ENCODE results near the gene CRLF1.

CRLF1 gene

GRCh38 chr19:18591735-18592385 lies 14.7 kb downstream of the CRLF1 start:
- Histone ChIP-seq H3K4me3 (peak overlapping the region; percentile 15; the same call in 1 of the 2 replicates), H3K9me3 (ENCODE audit: low read depth, low read length) (no peaks in the 10 kb centered on the region), H3K27ac (peak overlapping the region; percentile 69; the same call in 1 of the 2 replicates), H3K9ac (ENCODE audit: insufficient read length) (no peak overlapping the region), H3K36me3 (ENCODE audit: insufficient read depth, low read length) (peaks cover 5% of the 10 kb centered on the region; the same call in 1 of the 2 replicates)
- no peak for TF ChIP-seq EZH2 (IDR thresholded peaks at IDR 0.05)
- TF ChIP-seq POLR2AphosphoS5 (IDR thresholded peaks at IDR 0.05; ENCODE audit: borderline replicate concordance, low read depth, low read length): peak; percentile 9; the same call in 1 of the 2 replicates
- peak; percentile 42 for DNase-seq (ENCODE audit: low read depth, low spot score)

GRCh38 chr19:18590273-18591272 lies 16.0 kb downstream of the CRLF1 start:
- no peak overlapping the region for H3K9ac ChIP-seq (ENCODE audit: insufficient read length)
- H3K9me3 ChIP-seq (ENCODE audit: low read depth, low read length): no peaks in the 10 kb centered on the region
- TF ChIP-seq FOXP2 (optimal IDR thresholded peaks at IDR 0.05; ENCODE audit: control extremely low read depth, extremely low read length, insufficient read depth) (no peak), EZH2 (IDR thresholded peaks at IDR 0.05) (no peak), POLR2AphosphoS5 (IDR thresholded peaks at IDR 0.05; ENCODE audit: borderline replicate concordance, low read depth, low read length) (peak; percentile 5; the same call in 1 of the 2 replicates)
- peak overlapping the region; percentile 71; the same call in 1 of the 2 replicates for H3K27ac ChIP-seq
- peak overlapping the region; percentile 94 for H3K4me3 ChIP-seq
- no peak for DNase-seq (ENCODE audit: low read depth, low spot score)
- H3K36me3 ChIP-seq (ENCODE audit: insufficient read depth, low read length): peaks cover 5% of the 10 kb centered on the region; the same call in 1 of the 2 replicates

- Histone ChIP-seq H3K36me3 (ENCODE audit: insufficient read depth, low read length) (peaks cover 5% of the 10 kb centered on the region; the same call in 1 of the 2 replicates), H3K4me3 (peak overlapping the region; percentile 94), H3K9me3 (ENCODE audit: low read depth, low read length) (no peaks in the 10 kb centered on the region), H3K9ac (ENCODE audit: insufficient read length) (peak overlapping the region; percentile 85), H3K27ac (peak overlapping the region; percentile 90)
- no peak for TF ChIP-seq FOXP2 (optimal IDR thresholded peaks at IDR 0.05; ENCODE audit: control extremely low read depth, extremely low read length, insufficient read depth)
- no peak for TF ChIP-seq POLR2AphosphoS5 (IDR thresholded peaks at IDR 0.05; ENCODE audit: borderline replicate concordance, low read depth, low read length)
- no peak for TF ChIP-seq EZH2 (IDR thresholded peaks at IDR 0.05)
- DNase-seq (ENCODE audit: low read depth, low spot score): peak; percentile 48
Observed at GRCh38 chr19:18589380-18590272, 17.0 kb downstream of the CRLF1 start.

GRCh38 chr19:18588611-18589379 lies 17.8 kb downstream of the CRLF1 start, which contains the start of gene REX1BD:
Gene REX1BD (plus strand): TSS chr19:18588798. CDS start chr19:18588802, 4 bp downstream.
- peak within 1 kb of the TSS; percentile 90 for H3K27ac ChIP-seq
- peaks cover 5% of the 10 kb centered on the region; the same call in 1 of the 2 replicates for H3K36me3 ChIP-seq (ENCODE audit: insufficient read depth, low read length)
- TF ChIP-seq EZH2 (IDR thresholded peaks at IDR 0.05) (no peak), POLR2AphosphoS5 (IDR thresholded peaks at IDR 0.05; ENCODE audit: borderline replicate concordance, low read depth, low read length) (peak; percentile 97), FOXP2 (optimal IDR thresholded peaks at IDR 0.05; ENCODE audit: control extremely low read depth, extremely low read length, insufficient read depth) (no peak)
- DNase-seq (ENCODE audit: low read depth, low spot score): no peak
- H3K4me3 ChIP-seq: peak within 1 kb of the TSS; percentile 94
- no peaks in the 10 kb centered on the region for H3K9me3 ChIP-seq (ENCODE audit: low read depth, low read length)
- H3K9ac ChIP-seq (ENCODE audit: insufficient read length): peak within 1 kb of the TSS; percentile 85

GRCh38 chr19:18587962-18588610 lies 18.5 kb downstream of the CRLF1 start:
- TF ChIP-seq POLR2AphosphoS5 (IDR thresholded peaks at IDR 0.05; ENCODE audit: borderline replicate concordance, low read depth, low read length) (no peak), EZH2 (IDR thresholded peaks at IDR 0.05) (no peak), FOXP2 (optimal IDR thresholded peaks at IDR 0.05; ENCODE audit: control extremely low read depth, extremely low read length, insufficient read depth) (no peak)
- H3K4me3 ChIP-seq: peak overlapping the region; percentile 94
- no peaks in the 10 kb centered on the region for H3K9me3 ChIP-seq (ENCODE audit: low read depth, low read length)
- DNase-seq (ENCODE audit: low read depth, low spot score): no peak
- H3K36me3 ChIP-seq (ENCODE audit: insufficient read depth, low read length): peaks cover 5% of the 10 kb centered on the region; the same call in 1 of the 2 replicates
- peak overlapping the region; percentile 90 for H3K27ac ChIP-seq
- peak overlapping the region; percentile 85 for H3K9ac ChIP-seq (ENCODE audit: insufficient read length)

GRCh38 chr19:18587561-18587960 lies 19.0 kb downstream of the CRLF1 start:
- H3K9ac ChIP-seq (ENCODE audit: insufficient read length): no peak overlapping the region
- no peak for DNase-seq (ENCODE audit: low read depth, low spot score)
- no peak overlapping the region for H3K4me3 ChIP-seq
- H3K36me3 ChIP-seq (ENCODE audit: insufficient read depth, low read length): peaks cover 5% of the 10 kb centered on the region; the same call in 1 of the 2 replicates
- TF ChIP-seq EZH2 (IDR thresholded peaks at IDR 0.05): no peak
- no peak overlapping the region for H3K27ac ChIP-seq
- H3K9me3 ChIP-seq (ENCODE audit: low read depth, low read length): no peaks in the 10 kb centered on the region

- H3K9me3 ChIP-seq (ENCODE audit: low read depth, low read length): no peaks in the 10 kb centered on the region
- no peak for TF ChIP-seq EZH2 (IDR thresholded peaks at IDR 0.05)
- TF ChIP-seq POLR2AphosphoS5 (IDR thresholded peaks at IDR 0.05; ENCODE audit: borderline replicate concordance, low read depth, low read length): no peak
- no peak for TF ChIP-seq FOXP2 (optimal IDR thresholded peaks at IDR 0.05; ENCODE audit: control extremely low read depth, extremely low read length, insufficient read depth)
- no peak for DNase-seq (ENCODE audit: low read depth, low spot score)
- H3K9ac ChIP-seq (ENCODE audit: insufficient read length): no peak overlapping the region
- H3K36me3 ChIP-seq (ENCODE audit: insufficient read depth, low read length): peaks cover 5% of the 10 kb centered on the region; the same call in 1 of the 2 replicates
- no peak overlapping the region for H3K27ac ChIP-seq
- no peak overlapping the region for H3K4me3 ChIP-seq
Observed at GRCh38 chr19:18586306-18586705, 20.3 kb downstream of the CRLF1 start.
